HG02885 (cell line): ENCODE measurements around the gene URB1.
"Not testable (repeated sequence)": the region's sequence is repeated elsewhere in the genome, so short reads cannot be mapped to it uniquely, and the experiment has no call there.

ENCODE experiments used
- ATAC-seq: cut with Tn5 transposase; IDR thresholded peaks from one replicate; pipeline ENCODE4 v1.9.1; 2021; ENCODE audit warnings: mild to moderate bottlenecking; ENCODE audit not compliant: unreplicated experiment, poor library complexity

The URB1 gene

DNA sequence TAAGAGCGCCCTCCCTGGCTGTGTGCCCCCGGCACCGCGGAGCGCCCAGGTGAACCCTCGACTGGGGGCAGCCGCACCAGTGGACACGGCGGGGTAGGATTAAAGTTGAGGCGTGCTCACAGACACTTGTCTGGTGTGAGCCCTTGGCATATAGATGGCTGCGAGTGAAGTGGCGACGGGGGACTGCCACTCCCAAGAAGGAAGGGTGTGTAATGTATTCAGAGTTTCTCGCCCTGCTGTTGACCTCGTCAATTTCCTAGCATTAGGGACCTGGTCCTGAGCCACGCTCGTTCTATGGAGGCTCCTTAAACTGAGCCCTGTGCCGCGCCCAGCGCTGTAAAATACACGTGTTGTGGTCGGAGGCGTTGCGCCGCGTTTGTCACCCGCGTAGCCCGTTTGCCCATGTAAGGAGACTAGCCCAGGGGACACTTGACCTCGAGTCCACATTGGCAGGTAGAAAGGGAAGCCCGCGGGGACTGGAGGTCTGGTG, 20.2 kb upstream of the URB1 start:
- ATAC-seq: no peak

DNA sequence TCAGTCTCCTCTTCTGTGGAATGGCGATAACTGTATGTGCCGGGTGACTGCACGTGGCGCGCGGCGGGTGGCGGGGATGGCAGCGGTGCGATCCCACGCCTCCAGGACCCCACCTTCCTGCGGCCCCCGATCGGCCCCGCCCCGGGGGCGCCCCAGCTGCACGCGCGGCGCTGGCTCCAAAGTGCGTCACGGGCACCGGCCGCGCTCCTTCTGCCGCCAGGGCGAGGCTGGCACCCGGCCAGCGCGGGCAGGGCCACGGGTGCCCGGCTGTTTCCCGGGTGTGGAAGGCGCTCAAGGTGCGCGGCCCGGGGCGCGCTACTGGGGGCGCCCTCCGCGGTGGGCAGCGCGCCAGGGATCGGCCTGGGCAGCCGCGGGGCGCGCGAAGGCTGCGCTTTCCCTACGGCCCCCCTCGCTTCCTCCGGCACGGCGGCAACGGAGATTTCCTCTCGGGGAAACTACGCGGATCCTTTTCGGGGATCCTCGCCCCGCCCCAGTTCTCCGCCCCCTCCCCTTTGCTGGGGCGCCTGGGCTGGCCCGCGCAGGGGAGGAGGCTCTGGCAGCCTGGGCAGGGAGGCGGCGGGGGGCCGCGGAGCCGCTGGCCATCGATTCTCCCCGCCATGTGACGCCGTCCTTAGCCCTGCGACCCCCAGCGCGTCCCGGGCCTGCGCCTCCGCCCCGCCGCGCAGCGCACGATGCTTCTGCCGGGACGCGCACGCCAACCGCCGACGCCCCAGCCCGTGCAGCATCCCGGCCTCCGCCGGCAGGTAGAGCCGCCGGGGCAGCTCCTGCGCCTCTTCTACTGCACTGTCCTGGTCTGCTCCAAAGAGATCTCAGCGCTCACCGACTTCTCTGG, 19.6 kb upstream of the URB1 start, which contains the start of gene EVA1C:
Gene EVA1C, plus strand, starts transcription at position 545 of the 853 bp plus-strand sequence. Its CDS starts 148 bp downstream, at position 693.
- no peak for ATAC-seq

DNA sequence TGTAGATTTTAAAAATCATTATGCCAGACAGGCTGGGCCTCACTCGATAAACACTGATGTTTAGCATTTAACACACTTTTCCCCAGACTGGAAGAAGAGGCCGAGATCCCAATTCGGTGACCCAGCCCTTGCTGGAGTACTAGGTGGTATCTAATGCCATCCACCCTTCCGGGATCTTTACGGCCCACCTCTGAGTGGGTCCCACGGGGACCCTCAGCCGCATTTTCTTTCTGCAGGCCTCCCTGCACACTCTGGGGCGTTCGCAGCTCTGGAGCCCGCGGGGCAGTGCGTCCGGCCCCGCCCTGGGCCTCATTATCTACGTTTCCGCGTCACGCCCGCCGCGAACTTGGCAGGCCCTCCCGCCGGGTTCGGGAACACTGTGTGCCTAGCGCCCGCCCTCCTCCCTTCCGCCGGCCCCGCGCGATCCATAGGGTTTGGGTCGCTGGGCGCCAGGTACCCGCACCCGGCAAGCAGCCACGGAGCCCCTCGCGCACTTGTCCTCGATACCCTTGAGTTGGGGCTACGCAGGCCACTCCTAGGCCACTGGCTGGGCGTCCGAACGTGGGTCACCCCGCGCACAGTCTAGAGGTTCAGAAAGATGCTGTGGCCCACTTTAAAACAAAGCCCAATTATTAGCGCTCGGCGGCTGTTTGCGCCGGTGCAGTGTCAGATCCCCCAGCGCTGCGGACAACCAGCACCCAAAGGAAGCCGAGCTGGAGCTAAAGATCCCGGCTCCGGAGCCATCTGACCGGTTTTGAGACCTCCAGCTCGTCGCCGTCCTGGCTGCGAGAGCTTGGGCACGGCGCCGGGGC, 18.7 kb upstream of the URB1 start:
- no peak for ATAC-seq

DNA sequence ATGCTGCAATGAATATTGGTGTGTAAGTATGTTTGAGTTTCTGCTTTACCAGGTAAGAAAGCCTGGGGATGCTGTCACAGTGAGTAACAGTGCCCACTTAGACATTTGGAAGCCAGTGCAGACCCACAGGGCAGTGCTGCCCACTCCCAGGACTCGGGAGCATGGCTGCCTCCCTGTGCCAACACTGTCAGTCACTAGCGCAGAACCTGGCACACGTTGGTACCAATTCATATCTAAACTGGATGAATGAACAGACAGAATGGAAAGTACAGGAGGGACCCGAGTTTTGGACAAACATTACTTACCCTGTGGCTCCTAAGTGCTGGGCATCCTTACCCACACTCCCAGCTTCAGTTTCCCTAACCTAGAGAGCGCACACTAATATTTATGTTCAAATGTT, 18.1 kb upstream of the URB1 start:
- ATAC-seq: no peak

GRCh38 chr21:32410291-32410690, 17.5 kb upstream of the URB1 start:
- ATAC-seq: no peak

- ATAC-seq: no peak
These were observed 13.6 kb upstream of the URB1 start for GRCh38 chr21:32406405-32406804.

- no peak for ATAC-seq
These were observed 10.5 kb upstream of the URB1 start for GRCh38 chr21:32403201-32403777.

DNA sequence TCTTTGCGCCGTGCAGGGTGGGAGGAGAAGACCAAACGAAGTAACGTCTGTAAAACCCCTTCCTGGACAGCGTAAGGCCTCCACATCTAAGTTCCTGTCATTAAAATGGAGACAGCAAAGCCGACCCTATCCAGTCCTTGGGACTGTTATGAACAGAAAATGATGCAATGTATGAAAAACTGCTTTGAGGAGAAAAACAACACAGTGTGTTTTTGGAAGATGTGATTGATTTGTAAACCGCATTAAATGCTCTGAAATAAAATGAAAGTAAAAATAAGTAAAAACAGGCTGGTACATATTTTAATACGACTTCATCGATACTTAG, 827 bp upstream of the URB1 start:
- no peak for ATAC-seq

DNA sequence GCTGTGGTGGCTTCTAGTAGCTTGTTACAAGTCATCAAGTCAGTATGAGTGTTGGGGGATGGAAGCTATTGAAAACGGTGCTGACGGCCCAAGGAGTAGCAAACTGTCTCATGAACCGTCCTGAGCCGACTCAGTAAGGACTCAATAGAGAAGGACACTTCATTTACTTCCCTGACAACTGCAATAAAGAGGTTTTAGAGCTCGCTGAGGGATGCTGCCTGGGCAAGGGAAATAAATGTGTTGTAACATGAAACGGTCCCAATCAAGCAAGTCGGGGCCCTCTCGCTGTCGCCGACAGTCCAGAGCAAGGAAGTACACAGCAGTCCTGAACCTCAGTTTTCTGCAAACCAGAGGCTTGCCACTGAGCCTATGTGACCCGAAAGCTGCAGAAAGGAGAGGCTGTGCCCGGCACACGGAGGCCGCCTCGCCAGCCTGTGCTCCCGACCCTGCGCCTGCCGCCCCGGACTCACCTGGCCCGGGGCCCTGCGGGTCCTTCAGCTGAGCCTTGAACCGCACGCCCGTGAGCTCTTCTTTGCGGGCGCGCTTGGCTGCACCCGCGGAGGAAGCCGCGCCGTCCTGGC, 423 bp downstream of the URB1 start:
- ATAC-seq: peak; percentile 39

DNA sequence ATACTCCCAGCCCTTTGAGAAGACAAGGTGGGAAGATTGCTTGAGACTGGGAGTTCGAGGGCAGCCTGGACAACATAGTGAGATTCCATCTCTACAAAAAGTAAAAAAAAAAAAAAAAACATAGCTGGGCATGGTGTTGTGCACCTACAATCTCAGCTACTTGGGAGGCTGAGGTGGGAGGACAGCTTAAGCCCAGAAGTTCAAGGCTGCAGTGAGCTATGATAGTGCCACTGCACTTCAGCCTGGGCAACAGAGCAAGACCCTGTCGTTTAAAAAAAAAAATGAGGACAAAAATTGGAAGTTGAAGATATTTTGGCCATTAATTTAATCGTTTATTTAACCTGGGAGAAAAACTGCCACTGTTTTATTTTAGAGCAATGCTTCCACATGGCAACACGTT, 1.1 kb downstream of the URB1 start:
- no peak for ATAC-seq

DNA sequence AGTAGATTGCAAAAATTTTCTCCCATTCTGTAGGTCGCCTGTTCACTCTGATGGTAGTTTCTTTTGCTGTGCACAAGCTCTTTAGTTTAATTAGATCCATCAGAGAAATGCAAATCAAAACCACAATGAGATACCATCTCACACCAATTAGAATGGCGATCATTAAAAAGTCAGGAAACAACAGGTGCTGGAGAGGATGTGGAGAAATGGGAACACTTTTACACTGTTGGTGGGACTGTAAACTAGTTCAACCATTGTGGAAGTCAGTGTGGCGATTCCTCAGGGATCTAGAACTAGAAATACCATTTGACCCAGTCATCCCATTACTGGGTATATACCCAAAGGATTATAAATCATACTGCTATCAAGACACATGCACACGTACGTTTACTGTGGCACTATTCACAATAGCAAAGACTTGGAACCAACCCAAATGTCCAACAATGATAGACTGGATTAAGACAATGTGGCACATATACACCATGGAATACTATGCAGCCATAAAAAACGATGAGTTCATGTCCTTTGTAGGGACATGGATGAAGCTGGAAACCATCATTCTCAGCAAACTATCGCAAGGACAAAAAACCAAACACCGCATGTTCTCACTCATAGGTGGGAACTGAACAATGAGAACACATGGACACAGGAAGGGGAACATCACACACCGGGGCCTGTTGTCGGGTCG, 2.1 kb downstream of the URB1 start:
- ATAC-seq: not testable (repeated sequence)

GRCh38 chr21:32389337-32390015, 3.3 kb downstream of the URB1 start:
- no peak for ATAC-seq

GRCh38 chr21:32388306-32388705, 4.5 kb downstream of the URB1 start:
- ATAC-seq: no peak

GRCh38 chr21:32387151-32387550, 5.7 kb downstream of the URB1 start:
- ATAC-seq: no peak

DNA sequence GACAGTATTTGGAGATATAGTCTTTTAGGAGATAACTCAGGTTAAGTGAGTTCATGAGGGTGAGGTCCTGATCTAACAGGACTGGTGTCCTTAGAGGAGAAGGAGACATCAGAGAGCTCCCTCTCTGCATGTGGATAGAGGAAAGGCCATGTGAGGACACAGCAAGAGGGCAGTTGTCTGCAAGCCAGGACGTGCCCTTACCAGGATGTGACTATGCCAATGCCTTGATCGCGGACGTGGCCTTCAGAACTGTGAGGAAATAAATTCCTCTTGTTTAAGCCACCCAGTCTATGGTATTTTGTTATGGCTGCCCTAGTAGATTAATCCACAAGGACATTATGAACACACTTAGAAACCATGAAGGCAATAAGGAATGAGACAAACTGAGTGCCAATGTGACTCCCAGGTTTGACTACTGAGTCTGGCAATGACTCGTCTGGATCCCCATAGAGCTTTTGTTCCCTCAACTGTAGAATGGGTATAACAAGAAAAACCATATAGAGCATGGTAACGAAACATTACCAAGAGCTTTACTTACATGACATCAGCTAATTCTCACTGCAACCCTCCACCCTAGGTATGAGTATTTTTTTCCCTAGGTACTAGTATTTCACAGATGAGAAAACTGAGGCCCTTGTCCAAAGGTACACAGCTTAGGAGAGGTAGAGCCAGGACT, 6.5 kb downstream of the URB1 start:
- ATAC-seq: no peak

GRCh38 chr21:32383812-32384211, 9.0 kb downstream of the URB1 start:
- no peak for ATAC-seq

DNA sequence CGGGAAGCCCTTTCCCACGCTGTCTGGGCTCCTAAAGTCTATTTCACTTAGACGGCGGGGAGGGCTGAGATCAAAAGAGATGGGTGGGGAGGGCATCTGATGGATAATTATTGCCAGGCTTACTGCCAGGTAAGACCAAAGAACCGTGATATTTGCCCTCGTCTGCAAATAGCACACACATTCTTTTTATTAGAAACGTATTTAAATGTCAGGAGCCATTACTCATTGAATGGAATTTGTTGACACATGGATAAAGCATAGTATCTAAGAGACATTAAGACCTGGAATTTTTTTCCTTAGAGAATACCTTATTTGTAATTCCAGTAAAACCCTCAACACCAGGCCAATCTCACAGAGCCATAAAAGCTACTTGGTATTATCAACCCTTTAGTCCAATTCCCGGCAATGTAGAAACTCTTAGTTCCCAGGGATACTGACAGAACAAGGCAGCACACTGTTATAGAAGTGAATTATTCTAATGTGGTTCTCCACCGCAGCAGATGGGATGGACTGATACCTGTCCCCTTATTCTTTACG, 10.6 kb downstream of the URB1 start:
- ATAC-seq: no peak

- no peak for ATAC-seq
These were observed 11.2 kb downstream of the URB1 start for GRCh38 chr21:32381571-32381970.

DNA sequence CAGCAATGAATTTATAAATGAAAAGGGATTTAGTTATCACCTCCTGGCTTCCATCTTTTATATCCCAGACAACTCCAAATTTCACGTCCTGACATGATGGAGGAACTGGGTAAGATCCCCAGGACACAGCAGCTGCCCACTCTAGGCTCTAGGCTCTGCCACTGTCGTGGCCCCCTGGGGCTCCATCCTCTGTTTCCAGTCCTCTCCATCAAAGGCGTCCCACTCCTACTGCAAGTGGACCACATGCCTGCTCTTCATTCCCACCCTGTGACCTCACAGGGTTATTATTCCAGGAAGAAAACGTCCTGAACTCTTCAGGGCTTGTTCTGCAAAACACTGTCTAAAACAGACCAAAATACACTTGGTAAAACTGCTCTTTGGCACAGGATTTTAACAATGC, 11.9 kb downstream of the URB1 start:
- ATAC-seq: no peak
